ENCODE results near the gene POLR3H. TPM values are rescaled to one million over a fixed set of nuclear protein-coding genes. Genes with fewer than 3 reads are reported as not detected.
A peak's percentile ranks its signal among the peaks of the same experiment; 100 is the strongest.

Gene POLR3H
- total RNA-seq, 1 donor from 2014 or later: 44.5 TPM

DNA sequence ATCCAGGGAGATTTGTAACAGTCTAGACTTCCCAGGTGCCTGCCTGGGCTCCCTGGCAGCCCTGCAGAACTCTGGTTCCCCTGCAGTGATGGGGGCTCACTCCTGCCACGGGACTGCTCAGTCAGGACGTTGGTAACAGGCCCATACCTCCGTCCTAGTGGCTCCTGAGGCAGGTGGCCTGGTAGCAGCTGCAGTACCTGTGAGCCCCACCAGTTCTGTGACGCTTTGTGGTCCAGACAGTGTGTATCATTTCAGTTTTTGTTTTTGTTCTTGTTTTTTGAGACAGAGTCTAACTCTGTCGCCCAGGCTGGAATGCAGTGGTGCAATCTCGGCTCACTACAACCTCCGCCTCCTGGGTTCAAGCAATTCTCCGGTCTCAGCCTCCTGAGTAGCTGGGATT lies 27.8 kb downstream of the POLR3H start:
- peaks cover 14% of the 10 kb centered on the region for H3K36me3 ChIP-seq (ENCODE audit: insufficient read depth, low read length)
- Mint-ChIP-seq H3K4me3 (ENCODE audit: unreplicated experiment) (no peak overlapping the region), H3K27me3 (ENCODE audit: low read depth, unreplicated experiment) (no peaks in the 10 kb centered on the region), H3K9me3 (ENCODE audit: unreplicated experiment) (no peaks in the 10 kb centered on the region), H3K4me1 (ENCODE audit: low read depth, unreplicated experiment) (peaks cover 15% of the 10 kb centered on the region), H3K27ac (ENCODE audit: unreplicated experiment) (peak overlapping the region; percentile 41), H3K36me3 (ENCODE audit: low read depth, unreplicated experiment) (peaks cover 7% of the 10 kb centered on the region)
- FAIRE-seq (no peak), DNase-seq (ENCODE audit: low read depth) (no peak)
- no peak overlapping the region for H3K27ac ChIP-seq (ENCODE audit: low read depth, low read length)
- TF ChIP-seq, protein P1, sequence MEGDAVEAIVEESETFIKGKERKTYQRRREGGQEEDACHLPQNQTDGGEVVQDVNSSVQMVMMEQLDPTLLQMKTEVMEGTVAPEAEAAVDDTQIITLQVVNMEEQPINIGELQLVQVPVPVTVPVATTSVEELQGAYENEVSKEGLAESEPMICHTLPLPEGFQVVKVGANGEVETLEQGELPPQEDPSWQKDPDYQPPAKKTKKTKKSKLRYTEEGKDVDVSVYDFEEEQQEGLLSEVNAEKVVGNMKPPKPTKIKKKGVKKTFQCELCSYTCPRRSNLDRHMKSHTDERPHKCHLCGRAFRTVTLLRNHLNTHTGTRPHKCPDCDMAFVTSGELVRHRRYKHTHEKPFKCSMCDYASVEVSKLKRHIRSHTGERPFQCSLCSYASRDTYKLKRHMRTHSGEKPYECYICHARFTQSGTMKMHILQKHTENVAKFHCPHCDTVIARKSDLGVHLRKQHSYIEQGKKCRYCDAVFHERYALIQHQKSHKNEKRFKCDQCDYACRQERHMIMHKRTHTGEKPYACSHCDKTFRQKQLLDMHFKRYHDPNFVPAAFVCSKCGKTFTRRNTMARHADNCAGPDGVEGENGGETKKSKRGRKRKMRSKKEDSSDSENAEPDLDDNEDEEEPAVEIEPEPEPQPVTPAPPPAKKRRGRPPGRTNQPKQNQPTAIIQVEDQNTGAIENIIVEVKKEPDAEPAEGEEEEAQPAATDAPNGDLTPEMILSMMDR (IDR thresholded peaks at IDR 0.05; ENCODE audit: insufficient read depth, low read depth, low read length): no peak
- TF ChIP-seq EZH2 (IDR thresholded peaks at IDR 0.05; ENCODE audit: insufficient read depth, low read length): no peak
- no peak overlapping the region for H2AFZ ChIP-seq (ENCODE audit: low read depth, low read length)
- peaks cover 21% of the 10 kb centered on the region for H4K20me1 ChIP-seq (ENCODE audit: insufficient read depth, low read length)
- no peaks in the 10 kb centered on the region for H3K9me3 ChIP-seq (ENCODE audit: insufficient read depth, low read depth, low read length)
- no peak overlapping the region for H3K9ac ChIP-seq (ENCODE audit: low read length)
- H3K4me2 ChIP-seq (ENCODE audit: low read length): no peak overlapping the region
- H3K79me2 ChIP-seq (ENCODE audit: insufficient read depth, low read length): no peaks in the 10 kb centered on the region
- no peaks in the 10 kb centered on the region for H3K27me3 ChIP-seq (ENCODE audit: insufficient read depth, low read length)
- peaks cover 12% of the 10 kb centered on the region for H3K4me1 ChIP-seq (ENCODE audit: insufficient read depth, low read length)
- H3K4me3 ChIP-seq (ENCODE audit: insufficient read depth, low read depth, low read length): no peak overlapping the region

- no peak overlapping the region for H3K27ac ChIP-seq (ENCODE audit: low read depth, low read length)
- no peak overlapping the region for H3K4me3 Mint-ChIP-seq (ENCODE audit: unreplicated experiment)
Observed at GRCh38 chr22:41513391-41513790, 30.9 kb downstream of the POLR3H start.

More at GRCh38 chr22:41513391-41513790, 30.9 kb downstream of the POLR3H start:
- Histone ChIP-seq H3K4me1 (ENCODE audit: insufficient read depth, low read length) (peaks cover 12% of the 10 kb centered on the region), H3K36me3 (ENCODE audit: insufficient read depth, low read length) (peaks cover 13% of the 10 kb centered on the region), H3K9me3 (ENCODE audit: insufficient read depth, low read depth, low read length) (no peaks in the 10 kb centered on the region), H3K79me2 (ENCODE audit: insufficient read depth, low read length) (no peaks in the 10 kb centered on the region), H2AFZ (ENCODE audit: low read depth, low read length) (no peak overlapping the region), H4K20me1 (ENCODE audit: insufficient read depth, low read length) (peaks cover 28% of the 10 kb centered on the region), H3K4me2 (ENCODE audit: low read length) (peak overlapping the region; percentile 42), H3K4me3 (ENCODE audit: insufficient read depth, low read depth, low read length) (no peak overlapping the region), H3K9ac (ENCODE audit: low read length) (no peak overlapping the region), H3K27me3 (ENCODE audit: insufficient read depth, low read length) (no peaks in the 10 kb centered on the region)
- Mint-ChIP-seq H3K9me3 (ENCODE audit: unreplicated experiment) (no peaks in the 10 kb centered on the region), H3K36me3 (ENCODE audit: low read depth, unreplicated experiment) (peaks cover 7% of the 10 kb centered on the region), H3K4me1 (ENCODE audit: low read depth, unreplicated experiment) (peaks cover 15% of the 10 kb centered on the region), H3K27me3 (ENCODE audit: low read depth, unreplicated experiment) (no peaks in the 10 kb centered on the region), H3K27ac (ENCODE audit: unreplicated experiment) (peak overlapping the region; percentile 23)
- TF ChIP-seq EZH2 (IDR thresholded peaks at IDR 0.05; ENCODE audit: insufficient read depth, low read length): no peak
- TF ChIP-seq, protein P1 (IDR thresholded peaks at IDR 0.05; ENCODE audit: insufficient read depth, low read depth, low read length): no peak
- DNase-seq (ENCODE audit: low read depth): no peak
- FAIRE-seq: no peak

All from astrocyte (in vitro differentiated cells and primary cell).